ENCODE results near the gene RPS3. TPM values are rescaled to one million over a fixed set of nuclear protein-coding genes. Genes with fewer than 3 reads are reported as not detected.

The RPS3 gene
- total and polyA plus RNA-seq, 9 of the 15 experiments (the other 6 are each of a cell fraction or from before 2014, with no cell fraction given) = 2,700 to 5,771 (median 3,679) TPM

- no peak for TF ChIP-seq ZKSCAN8 (CRISPR knock-in tag; IDR thresholded peaks at IDR 0.05)
- TF ChIP-seq AFF4 (CRISPR knock-in tag; IDR thresholded peaks at IDR 0.05) = no peak
- TF ChIP-seq CTCFL (IDR thresholded peaks at IDR 0.05; ENCODE audit: borderline replicate concordance, insufficient read depth, low read depth, low read length, poor library complexity, severe bottlenecking) = no peak
Measured at GRCh38 chr11:75436806-75437205, 37.5 kb downstream of the RPS3 start (continued).

All from K562 (cell line).